HCT116 (cell line): ENCODE measurements around the gene PLD3. TPM values are rescaled to one million over a fixed set of nuclear protein-coding genes. Genes with fewer than 3 reads are reported as not detected.

Experiments
- ATAC-seq: fragments of 200-7000 bp; cut with Tn5 transposase; 2 replicates; pipeline ENCODE4 v1.9.1; 2020; ENCODE audit warnings: mild to moderate bottlenecking, moderate library complexity
- BruUV-seq: library from RNA; stranded (reverse); fragments of 400-500 nt; replicated peaks from 2 replicates; lab custom pipeline; 2021; lab: Mats Ljungman, UMichigan
- CTCF ChIA-PET: fragments of 300-600 bp; sonication (Branson Sonifier 250); formaldehyde crosslinking; loops from one replicate; lab custom pipeline; 2021; ENCODE audit warnings: antibody characterized with exemption; lab: Charles Lee
- POLR2A ChIA-PET: fragments of 300-600, 350-600 bp; sonication (Branson Sonifier 250); formaldehyde crosslinking; loops from one replicate; lab custom pipeline; 2021; ENCODE audit warnings: antibody characterized with exemption; lab: Charles Lee
- RAD21 ChIA-PET, 2 experiments: fragments of 300-600 bp; sonication (Branson Sonifier 250); formaldehyde crosslinking; loops; one replicate each; lab custom pipeline; 2023; ENCODE audit warnings: low total read pairs in 2 of 2; ENCODE audit not compliant: uncharacterized antibody in 2 of 2, unreplicated experiment in 2 of 2, low non-redundant PET in 1 of 2; lab: Charles Lee
- DNase-seq: peaks from one replicate; pipeline ENCODE4 v3.0.0-alpha.2; 2010; ENCODE audit warnings: low read depth, low spot score
- H2AFZ ChIP-seq: fragments of 200-600 bp; shearing (Covaris generic), sonication (generic); 2 replicates; pipeline ENCODE4 v1.6.1; 2017; ENCODE audit warnings: low read depth, mixed run types, mixed read lengths, antibody characterized with exemption, low read length; ENCODE audit not compliant: poor library complexity, severe bottlenecking
- H3K27ac ChIP-seq: 2 replicates; pipeline ENCODE4 v1.5.1; 2012; ENCODE audit warnings: low read depth, low read length
- H3K27me3 ChIP-seq: fragments of 200-600 bp; sonication (generic); 2 replicates; pipeline ENCODE4 v1.6.1; 2016; ENCODE audit warnings: mixed run types, low read length, mixed read lengths; ENCODE audit not compliant: insufficient read depth
- H3K36me3 ChIP-seq, 2 experiments: fragments of 200-500 bp in 1 of 2; fragments of 200-600 bp in 1 of 2; sonication (Bioruptor generic) in 1 of 2; sonication (generic) in 1 of 2; 2 replicates each; pipeline versions ENCODE4 v1.5.1 to v1.6.1; 2014 to 2016; ENCODE audit warnings: low read length in 2 of 2, inconsistent platforms in 1 of 2, mixed read lengths in 1 of 2, mixed run types in 1 of 2; ENCODE audit not compliant: insufficient read depth in 2 of 2, control insufficient read depth in 1 of 2
- H3K4me1 ChIP-seq, 2 experiments: fragments of 200-600 bp in 1 of 2; sonication (generic) in 1 of 2; 2 replicates each; pipeline versions ENCODE4 v1.5.1 to v1.6.1; 2012 to 2017; ENCODE audit warnings: low read length in 2 of 2, inconsistent platforms in 1 of 2, mild to moderate bottlenecking in 1 of 2, mixed read lengths in 1 of 2, mixed run types in 1 of 2, moderate library complexity in 1 of 2; ENCODE audit not compliant: insufficient read depth in 2 of 2, control insufficient read depth in 1 of 2
- H3K4me2 ChIP-seq: fragments of 200-600 bp; sonication (generic); 2 replicates; pipeline ENCODE4 v1.6.1; 2017; ENCODE audit warnings: mixed run types, low read length, mixed read lengths
- H3K4me3 ChIP-seq, 2 experiments: fragments of 200-600 bp in 1 of 2; sonication (generic) in 1 of 2; replicated peaks in 1 of 2; 2 replicates each; pipeline ENCODE4 v1.5.1; 2011 to 2016; ENCODE audit warnings: low read length in 2 of 2, control low read depth in 1 of 2, low read depth in 1 of 2, mild to moderate bottlenecking in 1 of 2, mixed read lengths in 1 of 2, mixed run types in 1 of 2
- H3K79me2 ChIP-seq: fragments of 200-600 bp; sonication (generic); 2 replicates; pipeline ENCODE4 v1.6.1; 2017; ENCODE audit warnings: mild to moderate bottlenecking, mixed run types, low read length, moderate library complexity, mixed read lengths; ENCODE audit not compliant: insufficient read depth
- H3K9ac ChIP-seq: fragments of 200-600 bp; sonication (generic); 2 replicates; pipeline ENCODE4 v1.6.1; 2016; ENCODE audit warnings: low read length, mixed read lengths
- H3K9me2 ChIP-seq: fragments of 200-600 bp; sonication (generic), shearing (Covaris generic); 2 replicates; pipeline ENCODE4 v1.6.1; 2017; ENCODE audit warnings: mixed run types, mild to moderate bottlenecking, moderate library complexity; ENCODE audit not compliant: insufficient read depth
- H3K9me3 ChIP-seq, 2 experiments: fragments of 200-500 bp in 1 of 2; fragments of 200-600 bp in 1 of 2; sonication (Bioruptor generic) in 1 of 2; sonication (generic) in 1 of 2; 2 replicates each; pipeline ENCODE4 v1.6.1; 2014 to 2017; ENCODE audit warnings: low read length in 2 of 2, mixed read lengths in 2 of 2, inconsistent platforms in 1 of 2, low read depth in 1 of 2, mild to moderate bottlenecking in 1 of 2, mixed run types in 1 of 2, moderate library complexity in 1 of 2; ENCODE audit not compliant: control insufficient read depth in 1 of 2, insufficient read depth in 1 of 2
- H4K20me1 ChIP-seq: fragments of 200-600 bp; sonication (generic), shearing (Covaris generic); 2 replicates; pipeline ENCODE4 v1.6.1; 2017; ENCODE audit warnings: mixed run types, mild to moderate bottlenecking, moderate library complexity; ENCODE audit not compliant: insufficient read depth
- CEBPB ChIP-seq: IDR thresholded peaks from 2 replicates; pipeline ENCODE4 v1.6.1; 2012; ENCODE audit warnings: low read depth
- CTCF ChIP-seq, 3 experiments: fragments of 200-600 bp in 1 of 3; sonication (generic) in 1 of 3; IDR thresholded peaks in 2 of 3; conservative IDR thresholded peaks in 1 of 3; 2 replicates each; pipeline ENCODE4 v1.5.1; 2012 to 2017; ENCODE audit warnings: low read depth in 2 of 3, low read length in 2 of 3, antibody characterized with exemption in 1 of 3, borderline replicate concordance in 1 of 3, control low read depth in 1 of 3, mild to moderate bottlenecking in 1 of 3, mixed read lengths in 1 of 3, mixed run types in 1 of 3, moderate library complexity in 1 of 3; ENCODE audit not compliant: insufficient read depth in 1 of 3
- EGR1 ChIP-seq: IDR thresholded peaks from 2 replicates; pipeline ENCODE4 v1.6.1; 2012; ENCODE audit warnings: low read depth
- ELF1 ChIP-seq: IDR thresholded peaks from 2 replicates; pipeline ENCODE4 v1.6.1; 2012; ENCODE audit warnings: low read depth, borderline replicate concordance
- EZH2phosphoT487 ChIP-seq: fragments of 200-600 bp; IDR thresholded peaks from 2 replicates; pipeline ENCODE4 v1.6.1; 2018; ENCODE audit warnings: antibody characterized with exemption, borderline replicate concordance
- JUND ChIP-seq: IDR thresholded peaks from 2 replicates; pipeline ENCODE4 v1.6.1; 2012
- MAX ChIP-seq: IDR thresholded peaks from 2 replicates; pipeline ENCODE4 v1.6.1; 2012
- POLR2A ChIP-seq: IDR thresholded peaks from 2 replicates; pipeline ENCODE4 v1.7.0; 2011; ENCODE audit warnings: borderline replicate concordance; ENCODE audit not compliant: insufficient read depth, insufficient read length; ENCODE audit errors: extremely low read depth
- POLR2AphosphoS5 ChIP-seq: IDR thresholded peaks from 2 replicates; pipeline ENCODE4 v1.6.1; 2011; ENCODE audit warnings: mild to moderate bottlenecking, low read depth, low read length, moderate library complexity
- REST ChIP-seq: IDR thresholded peaks from 2 replicates; pipeline ENCODE4 v1.6.1; 2012; ENCODE audit warnings: low read depth
- SIN3A ChIP-seq: IDR thresholded peaks from 2 replicates; pipeline ENCODE4 v1.6.1; 2012; ENCODE audit warnings: low read depth
- SP1 ChIP-seq: IDR thresholded peaks from 2 replicates; pipeline ENCODE4 v1.6.1; 2012; ENCODE audit warnings: low read depth
- SRF ChIP-seq: IDR thresholded peaks from 2 replicates; pipeline ENCODE4 v1.6.1; 2012; ENCODE audit warnings: low read depth
- ZBTB33 ChIP-seq: IDR thresholded peaks from 2 replicates; pipeline ENCODE4 v1.6.1; 2011; ENCODE audit warnings: mild to moderate bottlenecking, low read length, moderate library complexity; ENCODE audit not compliant: insufficient replicate concordance; ENCODE audit errors: extremely low read depth
- intact Hi-C: fragments of 100-400 bp; cut with micrococcal nuclease; formaldehyde crosslinking; loops from 2 replicates; pipeline ENCODE4 v1.10.0; 2022
- total RNA-seq: library from RNA; stranded (reverse); gene quantifications from one replicate; pipeline ENCODE4 v1.2.1, GENCODE V29; 2021; ENCODE audit not compliant: unreplicated experiment

Gene PLD3
- total RNA-seq, 1 experiment from 2014 or later: 123 TPM

- TF ChIP-seq CTCF (IDR thresholded peaks at IDR 0.05 in 2 of 3, conservative IDR thresholded peaks at IDR 0.05 in 1 of 3; ENCODE audit: borderline replicate concordance in 1 of 3, insufficient read depth in 1 of 3, low read depth in 2 of 3, low read length in 2 of 3) (no peak), CEBPB (no peak)
Observed at GRCh38 chr19:40321566-40322270, 26.8 kb upstream of the PLD3 start (continued).

GRCh38 chr19:40322271-40322610 lies 26.3 kb upstream of the PLD3 start:
- Histone ChIP-seq H3K27me3 (no peaks in the 10 kb centered on the region), H3K36me3 (peaks cover 21 to 25% of the 10 kb centered on the region in 2 experiments; a peak in 3 of 4 replicates), H3K4me1 (no peaks in the 10 kb centered on the region), H2AFZ (no peak overlapping the region), H3K79me2 (no peaks in the 10 kb centered on the region), H3K9ac (no peak overlapping the region), H3K9me2 (no peaks in the 10 kb centered on the region), H3K4me2 (no peak overlapping the region), H4K20me1 (no peaks in the 10 kb centered on the region), H3K9me3 (no peaks in the 10 kb centered on the region), H3K27ac (no peak overlapping the region), H3K4me3 (no peak overlapping the region)
- ChIA-PET RAD21 (no interaction called here), POLR2A (no interaction called here), CTCF (no interaction called here)
- intact Hi-C loops: no loop called here
- TF ChIP-seq CTCF (IDR thresholded peaks at IDR 0.05 in 2 of 3, conservative IDR thresholded peaks at IDR 0.05 in 1 of 3; ENCODE audit: borderline replicate concordance in 1 of 3, insufficient read depth in 1 of 3, low read depth in 2 of 3, low read length in 2 of 3) (no peak), SIN3A (no peak), POLR2A (no peak), ZBTB33 (no peak), POLR2AphosphoS5 (no peak), EZH2phosphoT487 (no peak), SP1 (no peak), SRF (no peak), EGR1 (no peak), ELF1 (no peak), REST (no peak), MAX (no peak), JUND (no peak)
- DNase-seq (no peak), ATAC-seq (no peak)
- no TSS peak for BruUV-seq
